ENCODE results near the gene RARG.

RARG gene

GRCh38 chr12:53200458-53201176 lies 31.4 kb downstream of the RARG start:
- H3K4me3 ChIP-seq (ENCODE audit: low read depth, low read length): no peak overlapping the region
- DNase-seq (ENCODE audit: low read depth): peak; percentile 46
- TF ChIP-seq CTCF (conservative IDR thresholded peaks at IDR 0.05; ENCODE audit: low read depth, low read length): no peak

GRCh38 chr12:53200107-53200457 lies 31.9 kb downstream of the RARG start:
- no peak overlapping the region for H3K4me3 ChIP-seq (ENCODE audit: low read depth, low read length)
- DNase-seq (ENCODE audit: low read depth): no peak
- TF ChIP-seq CTCF (conservative IDR thresholded peaks at IDR 0.05; ENCODE audit: low read depth, low read length): no peak

- H3K4me3 ChIP-seq (ENCODE audit: low read depth, low read length): no peak overlapping the region
- TF ChIP-seq CTCF (conservative IDR thresholded peaks at IDR 0.05; ENCODE audit: low read depth, low read length): no peak
- DNase-seq (ENCODE audit: low read depth): no peak
These were observed 32.3 kb downstream of the RARG start for GRCh38 chr12:53199700-53200099.

GRCh38 chr12:53198486-53199110 lies 33.4 kb downstream of the RARG start:
- no peak overlapping the region for H3K4me3 ChIP-seq (ENCODE audit: low read depth, low read length)
- DNase-seq (ENCODE audit: low read depth): no peak
- TF ChIP-seq CTCF (conservative IDR thresholded peaks at IDR 0.05; ENCODE audit: low read depth, low read length): no peak

GRCh38 chr12:53197011-53197640 lies 34.9 kb downstream of the RARG start:
- no peak overlapping the region for H3K4me3 ChIP-seq (ENCODE audit: low read depth, low read length)

GRCh38 chr12:53196486-53196885 lies 35.5 kb downstream of the RARG start:
- H3K4me3 ChIP-seq (ENCODE audit: low read depth, low read length): no peak overlapping the region
- no peak for TF ChIP-seq CTCF (conservative IDR thresholded peaks at IDR 0.05; ENCODE audit: low read depth, low read length)

More at GRCh38 chr12:53197011-53197640, 34.9 kb downstream of the RARG start:
- no peak for TF ChIP-seq CTCF (conservative IDR thresholded peaks at IDR 0.05; ENCODE audit: low read depth, low read length)
- DNase-seq (ENCODE audit: low read depth): no peak

More at GRCh38 chr12:53196486-53196885, 35.5 kb downstream of the RARG start:
- DNase-seq (ENCODE audit: low read depth): no peak
